ENCODE measurements around the gene FCRL6.

The FCRL6 gene

GRCh38 chr1:159859767-159860322, 57.7 kb downstream of the FCRL6 start:
- no peak for DNase-seq (ENCODE audit: extremely low read depth in 1 of 2, low read depth in 1 of 2)

GRCh38 chr1:159860456-159860855, 58.3 kb downstream of the FCRL6 start:
- no peak for DNase-seq (ENCODE audit: extremely low read depth in 1 of 2, low read depth in 1 of 2)

- DNase-seq (ENCODE audit: extremely low read depth in 1 of 2, low read depth in 1 of 2): no peak
These were observed 59.1 kb downstream of the FCRL6 start for GRCh38 chr1:159861218-159861617.

GRCh38 chr1:159862031-159862430, 59.9 kb downstream of the FCRL6 start:
- DNase-seq (ENCODE audit: extremely low read depth in 1 of 2, low read depth in 1 of 2): no peak

GRCh38 chr1:159862557-159862956, 60.4 kb downstream of the FCRL6 start, which contains the start of gene VSIG8:
Gene VSIG8, minus strand, starts transcription at chr1:159862657. Its CDS starts 136 bp downstream, at chr1:159862521.
- no peak for DNase-seq (ENCODE audit: extremely low read depth in 1 of 2, low read depth in 1 of 2)

- no peak for DNase-seq (ENCODE audit: extremely low read depth in 1 of 2, low read depth in 1 of 2)
These were observed 62.1 kb downstream of the FCRL6 start for GRCh38 chr1:159864262-159864661.
